ENCODE results near the gene MAML3.

The MAML3 gene

DNA sequence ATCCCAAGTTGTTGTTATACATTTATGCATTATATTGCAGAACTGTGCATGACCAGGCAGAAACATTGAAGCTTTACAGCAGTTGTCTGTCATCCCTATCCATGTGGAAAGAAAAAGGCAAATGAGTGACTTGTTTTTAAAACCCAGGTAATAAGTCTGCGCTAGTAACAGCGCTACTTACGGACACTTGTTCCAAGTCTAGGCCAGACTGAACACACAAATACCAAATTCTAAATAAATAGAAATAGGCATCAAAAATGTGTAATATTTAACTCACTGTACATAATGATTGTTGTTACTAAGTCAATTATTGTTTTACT is 548 bp upstream of the MAML3 start:
- FAIRE-seq: no peak

DNA sequence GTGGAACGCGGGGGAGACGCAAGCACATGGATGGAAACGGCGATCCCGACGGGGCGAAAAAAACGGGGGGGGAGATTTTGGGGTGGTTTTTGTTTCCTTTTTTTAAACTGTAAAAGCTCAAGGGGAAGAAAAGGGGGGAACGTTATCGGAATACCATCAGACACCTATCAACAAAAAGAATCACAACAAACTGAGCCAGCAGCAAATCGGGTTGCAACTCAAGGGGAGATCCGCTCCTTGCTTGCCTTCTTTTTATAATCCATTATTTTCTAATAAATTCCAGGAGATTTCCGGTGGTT is 616 bp downstream of the MAML3 start:
- FAIRE-seq: no peak

DNA sequence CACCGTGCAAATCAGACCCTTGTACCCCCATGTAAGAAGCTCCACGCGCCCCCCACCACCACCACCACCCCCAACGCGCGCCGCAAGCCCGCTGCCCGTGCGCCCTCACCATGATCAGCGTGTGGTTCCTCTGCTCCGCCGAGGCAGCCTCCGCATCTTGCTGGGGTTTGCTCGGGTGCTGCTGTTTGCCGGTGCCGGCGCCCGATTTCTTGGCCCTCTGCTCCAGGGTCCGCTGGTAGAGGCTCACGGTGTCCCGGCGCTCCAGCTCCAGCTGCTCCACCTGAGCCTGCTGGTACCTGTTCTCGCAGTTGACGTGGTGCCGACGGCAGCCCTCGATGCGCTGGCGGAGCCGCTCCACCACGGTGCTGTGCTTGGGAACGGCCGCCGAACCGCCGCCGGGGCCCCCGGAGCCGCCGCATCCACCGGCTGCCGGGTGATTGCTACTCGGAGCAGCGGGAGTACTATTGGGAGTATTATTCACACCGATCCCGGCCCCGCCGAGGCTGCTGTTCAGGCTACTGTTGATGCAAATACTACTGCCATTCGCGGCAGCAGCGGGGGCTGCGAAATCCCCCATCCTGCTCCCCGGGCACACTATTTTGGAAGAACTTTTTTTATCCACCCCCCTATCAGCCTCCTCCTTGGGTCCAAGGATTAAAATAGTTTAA is 1.1 kb downstream of the MAML3 start:
- FAIRE-seq: no peak

DNA sequence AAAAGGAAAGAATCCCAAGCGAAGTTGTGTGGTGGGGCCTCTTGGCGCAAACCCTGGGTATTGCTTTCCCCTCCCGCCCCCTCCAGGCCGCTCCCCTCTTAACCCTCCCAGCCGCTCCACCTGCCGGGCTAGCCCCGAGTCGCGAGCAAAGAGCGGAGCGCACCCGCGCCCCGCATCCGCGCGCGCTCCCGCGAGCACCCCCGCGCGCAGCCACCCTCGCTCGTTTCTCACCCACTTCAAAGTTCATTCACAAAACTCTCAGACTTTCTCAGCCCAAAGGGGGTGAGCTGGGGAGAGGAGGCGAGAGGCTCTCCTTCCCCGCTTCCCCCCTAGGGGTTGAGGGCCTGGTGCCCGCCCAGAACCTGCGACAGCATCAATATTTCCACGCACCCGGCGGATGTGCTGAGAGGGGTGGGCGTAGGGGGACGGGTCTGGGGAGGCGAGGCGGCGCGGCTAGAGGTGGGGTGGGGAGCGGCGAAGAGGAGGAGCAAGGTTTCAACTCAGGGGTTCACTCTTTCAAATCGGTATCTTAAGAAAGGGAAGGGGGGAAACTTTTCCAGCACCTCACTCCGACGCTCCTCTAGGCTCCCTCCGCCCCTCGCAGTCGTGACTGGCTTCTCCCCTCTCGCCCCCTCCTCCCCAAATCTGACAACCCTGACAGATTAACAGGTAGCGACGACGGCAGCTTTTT is 1.8 kb downstream of the MAML3 start:
- FAIRE-seq: no peak

DNA sequence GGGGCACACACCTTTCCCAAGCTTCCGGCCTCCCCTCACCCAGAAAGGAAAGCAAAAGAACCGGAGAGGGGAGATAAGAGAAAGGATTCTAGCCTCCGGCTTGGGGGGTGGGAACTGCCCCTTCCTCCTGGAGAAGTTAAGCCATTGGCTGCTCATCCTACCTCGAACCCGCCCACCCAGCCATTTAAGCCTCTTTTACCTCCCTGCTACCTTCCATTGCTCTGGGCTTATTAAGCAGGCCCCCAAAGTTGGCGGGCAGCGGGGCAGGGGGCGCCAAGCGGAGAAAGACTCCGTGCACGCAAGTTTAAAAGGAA is 2.3 kb downstream of the MAML3 start:
- no peak for FAIRE-seq

DNA sequence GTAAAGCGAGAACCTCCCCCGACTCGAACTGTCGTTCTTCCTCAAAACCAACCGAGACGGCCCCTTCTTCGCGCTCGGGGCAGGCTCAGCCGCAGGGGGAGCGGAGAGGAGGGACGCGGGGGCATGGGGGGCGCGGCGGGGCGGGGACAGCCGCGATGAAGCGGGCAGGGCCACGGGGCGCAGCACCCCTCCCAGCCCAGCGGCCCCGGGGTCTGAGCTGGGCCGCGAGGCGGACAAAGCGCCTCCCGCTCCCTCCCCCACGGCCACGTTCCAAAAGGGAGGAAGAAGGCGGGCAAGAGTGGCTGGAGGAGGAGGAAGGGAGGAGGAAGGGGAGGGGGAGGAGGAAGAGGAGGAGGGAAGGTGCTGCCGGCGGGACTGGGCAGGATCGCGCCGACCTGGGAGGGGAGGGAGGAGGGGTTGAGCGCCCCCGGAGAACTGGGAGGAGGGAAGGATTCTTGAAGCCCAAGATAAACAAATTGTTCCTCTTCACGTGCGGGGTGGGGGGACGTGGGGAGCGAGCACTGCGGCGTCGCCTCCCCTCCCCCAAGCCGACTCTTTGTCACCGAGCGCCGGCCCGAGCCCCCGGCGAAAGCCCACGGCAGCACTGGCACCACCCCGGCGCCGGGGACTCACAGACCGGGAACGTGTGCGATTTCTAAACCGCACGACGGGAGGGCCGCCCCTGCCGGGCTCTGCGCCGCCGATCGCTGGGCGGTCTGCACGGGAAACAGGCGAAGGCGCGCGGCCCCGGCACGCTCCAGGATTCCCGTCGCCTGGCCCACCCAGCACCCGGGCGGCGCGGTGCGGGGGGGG is 2.9 kb downstream of the MAML3 start:
- FAIRE-seq: no peak

DNA sequence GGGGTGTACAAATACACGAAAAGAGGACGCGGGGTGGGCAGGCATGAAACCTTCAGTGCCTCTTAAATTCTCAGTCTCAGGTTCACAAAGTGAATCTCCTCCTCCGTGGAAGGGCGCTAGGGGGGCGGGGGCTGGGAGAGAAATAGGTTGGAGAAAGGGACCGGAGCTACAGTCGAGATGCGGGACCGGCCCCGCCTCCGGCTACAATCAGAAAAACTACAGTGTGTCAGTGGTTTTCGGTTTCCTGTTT is 3.4 kb downstream of the MAML3 start:
- FAIRE-seq: no peak

DNA sequence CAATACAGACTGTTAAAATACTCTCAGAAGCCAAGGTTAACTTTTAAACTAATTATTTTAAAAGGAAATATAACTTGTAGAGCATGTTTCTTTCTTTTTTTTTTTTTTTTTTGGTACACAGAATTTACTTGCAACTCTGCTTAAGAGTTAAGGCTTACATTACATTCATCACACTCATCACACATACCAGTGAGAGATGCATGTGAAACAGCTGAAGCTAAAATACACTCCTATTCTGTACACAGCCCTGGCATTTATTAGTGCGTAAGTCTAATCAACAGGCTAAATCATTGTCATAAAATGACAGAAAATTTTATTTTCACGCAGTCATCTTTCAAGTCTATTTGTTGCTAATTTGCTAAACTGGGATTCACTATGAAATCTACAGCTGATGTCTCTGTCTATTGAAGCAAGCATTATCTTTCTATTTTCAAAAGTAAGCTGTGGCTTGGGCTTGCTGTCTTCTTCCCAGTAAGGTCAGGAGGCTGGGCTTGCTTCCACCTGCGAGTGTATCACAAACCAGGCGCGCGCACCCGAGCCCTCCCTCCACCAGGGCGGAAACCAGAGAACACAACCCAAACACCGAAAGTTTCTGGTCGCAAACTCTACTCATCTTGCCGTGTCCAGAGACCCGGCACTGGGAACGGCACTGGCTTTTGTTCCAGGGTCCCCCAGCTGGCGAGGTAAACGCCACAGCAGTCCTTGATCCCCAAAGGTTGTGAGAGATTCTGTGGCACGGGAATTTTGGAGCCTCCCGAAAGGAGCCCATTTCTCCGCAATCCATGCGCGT is 3.9 kb downstream of the MAML3 start:
- FAIRE-seq: no peak

DNA sequence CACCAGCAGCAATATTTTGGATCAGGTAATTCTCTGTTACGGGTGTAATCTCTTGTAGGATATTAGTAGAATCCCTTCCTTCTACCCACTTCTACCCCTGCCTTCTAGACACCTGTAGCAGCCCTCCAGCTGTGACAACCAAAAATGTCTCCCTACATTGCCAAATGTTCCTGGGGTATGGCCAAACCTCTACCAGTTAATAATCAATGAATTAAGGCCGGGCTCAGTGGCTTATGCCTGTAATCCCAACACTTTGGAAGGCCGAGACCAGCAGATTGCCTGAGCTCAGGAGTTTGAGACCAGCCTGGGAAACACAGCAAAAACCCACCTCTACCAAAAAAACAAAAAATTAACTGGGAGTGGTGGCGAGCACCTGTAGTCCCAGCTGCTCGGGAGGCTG is 9.9 kb downstream of the MAML3 start:
- no peak for FAIRE-seq

DNA sequence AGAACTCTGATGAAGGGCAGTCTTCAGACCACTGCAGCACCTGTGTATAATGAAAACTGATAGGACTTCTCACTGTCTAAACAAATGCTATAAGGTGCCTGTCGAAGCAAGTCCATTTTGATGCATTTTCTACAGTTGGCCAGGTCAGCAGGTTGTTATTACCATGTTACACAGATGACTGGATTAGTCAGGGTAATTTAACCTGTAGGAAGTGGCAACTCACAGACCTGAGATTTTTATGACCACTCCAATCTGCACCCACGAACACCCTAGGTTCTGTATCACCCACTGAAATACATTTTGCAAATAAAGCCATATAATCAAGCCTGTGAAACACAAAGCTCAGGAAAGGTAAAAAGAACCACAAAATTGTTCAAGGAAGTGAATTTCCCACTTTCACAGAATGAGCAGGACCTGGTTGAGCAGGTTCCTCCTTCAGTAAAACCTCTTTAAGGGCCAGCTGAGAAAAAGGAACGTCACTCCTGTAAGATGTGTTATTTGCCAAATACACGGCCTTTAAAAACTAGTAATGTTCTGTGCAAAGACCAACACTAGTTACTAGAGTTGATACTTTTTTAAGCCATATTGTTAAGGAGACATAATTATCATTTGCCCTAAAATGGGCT is 12.7 kb downstream of the MAML3 start:
- FAIRE-seq: no peak

DNA sequence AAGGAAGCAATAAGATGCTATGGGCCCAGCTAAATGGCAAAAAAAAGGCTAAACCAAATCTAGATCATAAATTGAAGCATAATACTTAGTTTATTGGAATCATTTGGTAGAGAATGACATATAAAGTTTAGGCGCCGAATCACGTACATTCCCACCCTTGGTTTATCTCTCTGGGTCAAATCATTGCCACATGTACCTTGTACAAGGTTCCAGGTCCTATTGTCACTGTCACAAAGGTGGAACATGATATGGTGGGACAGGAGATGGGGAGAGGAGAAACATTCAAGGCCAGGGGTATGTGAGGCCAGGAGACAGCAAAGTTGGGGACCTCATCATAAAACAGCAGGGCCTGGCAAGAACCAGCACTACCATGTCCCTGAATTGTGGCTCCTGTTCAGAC is 13.4 kb downstream of the MAML3 start:
- no peak for FAIRE-seq

DNA sequence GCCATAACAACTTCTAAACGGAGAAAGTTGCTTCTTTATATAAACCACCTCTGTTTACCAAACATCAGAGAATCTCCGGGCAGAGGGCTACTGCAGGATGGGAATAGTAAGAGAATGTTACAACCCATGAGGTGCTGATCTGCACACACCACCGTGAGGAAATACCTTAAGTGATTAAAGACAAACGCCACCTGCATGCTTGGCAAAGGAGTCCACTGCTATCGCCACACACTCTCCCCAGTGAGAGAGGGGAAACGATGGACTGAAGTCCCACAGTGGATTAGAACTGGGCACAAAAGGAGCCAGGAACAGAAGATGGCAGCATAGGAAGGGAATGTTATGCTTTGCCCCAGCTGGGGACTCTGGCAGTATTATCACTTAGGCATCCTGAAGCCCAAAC is 15.6 kb downstream of the MAML3 start:
- no peak for FAIRE-seq

DNA sequence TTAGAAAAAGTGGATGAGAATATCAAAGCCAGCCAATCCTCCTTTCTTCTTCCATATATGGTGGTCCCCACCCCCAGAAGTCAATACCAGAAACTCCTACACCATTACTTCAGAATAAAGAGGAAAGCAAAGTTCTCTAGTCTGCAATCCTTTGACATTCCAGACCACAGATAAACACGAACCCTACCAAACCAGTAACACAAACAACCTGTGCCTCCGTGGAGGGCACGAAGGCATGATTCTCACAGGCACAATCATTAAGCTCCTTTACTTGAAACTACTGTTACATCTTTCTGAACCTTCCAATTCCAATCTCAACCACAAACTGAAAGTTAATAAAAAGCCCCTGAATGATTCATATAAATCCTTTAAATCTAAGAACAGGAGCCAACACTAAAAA is 16.3 kb downstream of the MAML3 start:
- no peak for FAIRE-seq

DNA sequence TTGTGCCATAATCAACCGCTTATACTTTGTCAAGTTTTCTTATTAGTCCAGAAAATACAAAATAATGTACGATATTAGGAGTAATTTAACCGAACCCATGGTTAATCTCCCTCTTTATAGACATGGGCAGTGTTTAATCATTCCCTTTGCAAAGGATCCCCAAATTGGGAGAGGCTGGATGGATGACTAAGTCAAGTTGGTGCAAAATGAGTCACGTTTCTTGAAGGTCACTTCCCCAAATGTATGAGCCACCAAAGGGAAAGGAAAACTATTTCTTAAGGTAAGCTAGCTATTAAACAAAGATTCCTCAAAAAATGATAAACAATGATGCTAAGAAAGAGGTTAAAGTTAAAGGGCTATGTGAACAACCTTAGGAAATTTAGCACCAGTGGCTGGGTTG is 17.5 kb downstream of the MAML3 start:
- no peak for FAIRE-seq

DNA sequence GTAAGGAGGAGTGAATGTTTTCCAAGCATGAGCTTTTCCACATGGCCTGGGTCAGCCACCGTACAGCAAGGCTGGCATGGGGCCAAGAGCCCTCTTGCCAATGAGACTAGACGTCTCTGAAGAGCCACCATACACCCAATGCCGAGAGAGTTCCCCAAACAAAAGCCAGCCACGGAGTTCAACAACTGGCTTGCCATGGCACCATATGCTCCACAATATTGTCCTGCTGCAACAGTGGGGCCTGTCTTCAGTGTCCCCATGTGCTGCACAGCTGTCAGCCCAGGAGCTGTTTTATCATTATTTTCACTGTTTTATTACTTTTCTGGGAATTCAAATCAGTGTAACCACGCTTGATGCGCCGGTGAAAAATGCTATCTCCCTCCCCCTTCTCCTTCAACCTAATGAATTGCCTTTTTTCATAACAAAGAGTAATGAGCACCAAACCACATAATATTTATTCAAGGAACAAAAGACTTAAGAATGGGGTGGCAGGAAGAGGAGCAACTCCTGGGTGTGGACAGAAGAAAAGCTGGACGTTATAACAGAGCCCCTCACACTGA is 18.4 kb downstream of the MAML3 start:
- FAIRE-seq: no peak

DNA sequence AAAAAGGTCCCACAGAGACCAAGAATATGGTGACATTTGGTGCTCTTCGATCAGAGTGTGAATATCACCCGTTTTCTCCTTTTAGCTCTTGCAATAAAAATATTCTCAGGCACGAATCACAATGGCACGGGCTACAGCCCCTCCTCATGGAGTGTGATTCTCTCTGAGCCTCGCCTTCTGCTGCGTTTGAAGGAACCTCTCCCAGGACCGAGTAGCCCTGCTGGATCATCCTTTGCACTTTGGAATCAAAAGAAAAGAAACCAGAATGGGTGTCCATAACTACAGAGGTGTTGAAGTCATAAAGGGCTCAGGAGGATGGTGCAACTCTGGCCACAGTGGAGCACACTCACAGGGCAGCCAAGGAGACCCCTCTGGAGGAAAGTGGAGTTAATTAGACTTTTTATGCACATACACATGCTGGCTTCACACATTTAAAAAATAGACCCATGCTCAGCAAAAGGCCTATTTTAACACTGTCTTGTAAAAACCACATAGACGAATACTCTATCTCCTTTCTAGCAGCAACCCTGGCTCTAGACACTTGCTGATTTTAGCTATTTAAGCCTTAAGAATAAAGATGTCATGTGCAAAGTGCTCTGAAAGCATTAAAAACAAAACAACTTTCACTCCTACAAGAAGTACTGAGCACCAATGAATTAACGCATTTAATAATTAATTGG is 19.1 kb downstream of the MAML3 start:
- no peak for FAIRE-seq

DNA sequence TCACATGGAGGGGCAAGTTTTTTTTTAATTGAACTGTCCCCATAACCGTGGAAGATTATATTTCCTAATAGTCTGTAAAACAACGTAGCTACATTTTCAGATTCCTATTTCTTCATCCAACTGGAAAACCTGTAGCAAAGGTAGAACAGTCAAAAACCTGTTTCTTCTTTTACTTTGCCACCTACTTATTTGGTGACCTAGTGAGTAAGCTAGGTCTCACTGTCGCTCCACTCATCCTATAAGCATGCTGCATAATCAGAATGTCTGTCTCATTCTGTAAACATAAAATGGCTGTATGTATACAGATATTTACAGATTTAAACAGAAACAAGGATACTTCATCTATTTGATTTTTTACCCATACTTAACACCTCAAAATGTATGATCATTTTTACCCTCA is 20.4 kb downstream of the MAML3 start:
- no peak for FAIRE-seq

DNA sequence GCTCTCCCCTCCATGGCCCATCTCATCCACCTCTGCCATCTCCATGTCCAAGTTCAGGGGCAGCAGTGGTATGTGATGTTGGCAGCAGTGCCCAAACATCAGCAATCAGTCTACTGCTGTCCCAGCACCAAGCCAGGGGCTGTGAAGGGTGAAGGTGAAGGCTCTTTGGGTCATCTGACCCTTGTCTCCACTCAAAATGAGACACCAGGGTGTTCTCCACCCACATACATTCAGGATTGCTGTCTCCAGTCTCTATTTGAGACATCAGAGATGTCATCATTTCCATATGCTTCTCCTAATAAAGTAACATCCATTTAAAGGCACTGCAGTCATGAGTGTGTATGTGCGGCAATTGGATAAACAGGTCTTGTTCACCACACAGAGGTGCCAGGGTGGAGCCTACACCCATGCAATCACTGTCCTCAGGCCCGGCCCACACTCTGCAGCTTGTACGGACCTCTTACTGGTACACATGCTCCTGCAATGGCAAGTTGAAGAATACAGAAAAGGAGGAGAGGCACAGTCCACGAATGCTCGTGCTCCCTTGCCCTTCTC is 22.2 kb downstream of the MAML3 start:
- no peak for FAIRE-seq

DNA sequence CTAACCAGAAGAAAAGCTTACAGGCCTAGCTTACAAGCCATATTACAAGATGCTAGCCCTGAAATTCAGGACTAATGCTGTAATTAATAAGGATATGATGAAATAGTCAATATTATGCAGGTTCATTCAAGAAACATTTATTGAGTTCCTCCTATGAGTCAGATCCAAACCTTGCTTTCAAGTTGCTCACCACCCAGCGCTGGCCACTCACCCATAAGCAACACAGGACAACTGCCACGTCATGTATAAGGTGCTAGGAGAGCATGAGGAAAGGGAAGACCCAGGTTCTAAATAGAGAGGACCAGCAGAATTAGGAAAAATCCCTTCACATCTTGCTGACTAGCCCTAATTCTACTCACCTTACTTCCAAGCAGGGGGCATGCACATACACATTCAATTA is 23.3 kb downstream of the MAML3 start:
- FAIRE-seq: no peak

DNA sequence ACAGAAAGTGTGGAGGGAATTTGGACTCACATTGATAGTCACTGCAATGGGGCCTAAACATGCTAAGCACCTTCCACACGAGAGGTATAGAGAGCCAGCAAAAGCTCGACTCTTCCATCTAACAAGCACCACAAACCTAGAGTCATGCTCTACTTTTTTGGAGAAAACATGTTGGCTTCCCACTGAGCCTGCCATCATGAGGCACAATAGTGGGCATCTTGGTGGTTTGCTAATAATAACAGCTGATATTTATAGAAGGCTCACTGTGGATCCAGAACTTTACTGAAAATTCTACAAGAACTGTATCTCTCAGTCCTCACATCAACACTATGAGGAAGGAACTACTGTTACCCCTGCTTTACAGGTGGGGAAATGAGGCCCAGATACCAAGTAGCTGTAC is 26.6 kb downstream of the MAML3 start:
- FAIRE-seq: no peak

DNA sequence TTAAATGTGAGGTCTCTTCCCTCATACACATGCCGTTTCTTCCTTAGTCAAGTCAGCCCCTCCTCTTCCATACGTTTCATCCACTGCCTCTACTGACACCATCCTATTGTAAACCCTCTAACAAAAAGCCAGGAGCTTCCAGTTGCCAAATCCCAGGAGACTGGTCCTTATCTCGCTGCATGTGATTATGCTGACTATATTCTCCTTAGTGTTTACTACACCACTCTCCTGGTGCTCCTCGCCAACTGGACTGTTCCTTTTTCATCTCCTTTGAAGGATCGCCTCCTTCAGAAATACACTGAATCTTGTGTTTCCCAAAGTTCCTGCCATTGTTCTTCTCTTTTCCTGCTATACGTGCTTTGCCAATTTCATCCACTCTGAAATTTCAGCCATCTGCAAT is 27.7 kb downstream of the MAML3 start:
- FAIRE-seq: no peak

DNA sequence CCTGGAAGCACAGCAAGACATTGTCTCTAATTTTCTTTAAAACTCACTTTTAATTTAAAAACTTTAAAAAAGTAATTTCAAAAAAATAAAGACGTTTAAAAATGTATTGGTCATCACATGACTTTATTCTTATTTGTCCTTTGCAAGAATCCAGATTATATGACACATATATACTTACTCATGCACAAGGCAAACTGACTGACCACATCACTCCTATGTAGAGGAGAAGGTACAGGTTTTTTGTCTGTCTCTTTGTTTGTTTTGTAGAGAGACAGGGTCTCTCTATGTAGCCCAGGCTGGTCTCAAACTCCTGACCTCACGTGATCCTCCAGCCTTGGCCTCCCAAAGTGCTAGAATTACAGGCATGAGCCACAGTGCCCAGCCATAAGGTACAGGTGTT is 28.6 kb downstream of the MAML3 start:
- no peak for FAIRE-seq
